Fibroblast of lung (primary cell): Measurements from ENCODE around the gene JAZF1. TPM values are rescaled to one million over a fixed set of nuclear protein-coding genes. Genes with fewer than 3 reads are reported as not detected.

Experiments
- DNase-seq, 2 donors: peaks; one replicate each; pipeline versions ENCODE4 v3.0.0 to v3.0.0-alpha.2; 2010; ENCODE audit warnings: low read depth in 2 of 2
- H2AFZ ChIP-seq: 2 replicates; pipeline ENCODE4 v1.5.1; 2012; ENCODE audit warnings: low read length, control low read depth, inconsistent platforms
- H3K27ac ChIP-seq: 2 replicates; pipeline ENCODE4 v1.5.1; 2011; ENCODE audit warnings: low read length, control low read depth; ENCODE audit not compliant: insufficient read depth
- H3K27me3 ChIP-seq: 2 replicates; pipeline ENCODE4 v1.5.1; 2011; ENCODE audit warnings: mild to moderate bottlenecking, low read length; ENCODE audit not compliant: control insufficient read depth, insufficient read depth
- H3K36me3 ChIP-seq: 2 replicates; pipeline ENCODE4 v1.5.1; 2011; ENCODE audit warnings: low read length; ENCODE audit not compliant: control insufficient read depth, insufficient read depth
- H3K4me1 ChIP-seq: 2 replicates; pipeline ENCODE4 v1.5.1; 2011; ENCODE audit warnings: low read length; ENCODE audit not compliant: control insufficient read depth, insufficient read depth; ENCODE audit errors: extremely low read depth
- H3K4me2 ChIP-seq: 2 replicates; pipeline ENCODE4 v1.5.1; 2011; ENCODE audit warnings: low read length, control low read depth; ENCODE audit not compliant: insufficient read depth; ENCODE audit errors: extremely low read depth
- H3K4me3 ChIP-seq, 4 experiments: fragments of 200-600 bp in 1 of 4; sonication (generic) in 1 of 4; replicated peaks in 1 of 4; 2 replicates each; pipeline ENCODE4 v1.5.1; 2011 to 2016; ENCODE audit warnings: low read length in 4 of 4, low read depth in 3 of 4, mild to moderate bottlenecking in 3 of 4, control low read depth in 2 of 4, inconsistent platforms in 1 of 4, mixed read lengths in 1 of 4; ENCODE audit not compliant: insufficient read depth in 1 of 4; ENCODE audit errors: control extremely low read depth in 1 of 4
- H3K79me2 ChIP-seq: 2 replicates; pipeline ENCODE4 v1.5.1; 2012; ENCODE audit warnings: mild to moderate bottlenecking, low read length, inconsistent platforms; ENCODE audit not compliant: control insufficient read depth, insufficient read depth
- H3K9ac ChIP-seq: 2 replicates; pipeline ENCODE4 v1.5.1; 2011; ENCODE audit warnings: mild to moderate bottlenecking, low read length, control low read depth; ENCODE audit not compliant: insufficient read depth
- H3K9me3 ChIP-seq: 2 replicates; pipeline ENCODE4 v1.5.1; 2012; ENCODE audit warnings: low read depth, low read length; ENCODE audit not compliant: control insufficient read depth, insufficient read depth
- H4K20me1 ChIP-seq: 2 replicates; pipeline ENCODE4 v1.5.1; 2011; ENCODE audit warnings: low read length; ENCODE audit not compliant: control insufficient read depth, insufficient read depth; ENCODE audit errors: extremely low read depth
- EZH2 ChIP-seq: IDR thresholded peaks from 2 replicates; pipeline ENCODE4 v1.5.1; 2012; ENCODE audit warnings: low read length, control low read depth, mild to moderate bottlenecking; ENCODE audit errors: missing control alignments
- polyA plus RNA-seq, 2 donors: library from polyadenylated mRNA; depleted of rRNA in 1 of 2; stranded (reverse) in 1 of 2; unstranded in 1 of 2; fragments of >200 nt; gene quantifications; 2 replicates each; pipeline ENCODE4 v1.2.1, GENCODE V29; 2011 to 2012; ENCODE audit warnings: missing spikeins in 1 of 2
- total RNA-seq: library from RNA; depleted of rRNA; stranded (reverse); fragments of >200 nt; gene quantifications from 2 replicates; pipeline ENCODE4 v1.2.1, GENCODE V29; 2014
- TF ChIP-seq, protein P1 (sequence below), 2 donors: IDR thresholded peaks in 1 of 2; conservative IDR thresholded peaks in 1 of 2; 1 replicate in 1 of 2; 2 replicates in 1 of 2; pipeline ENCODE4 v1.5.1; 2011 to 2012; ENCODE audit warnings: low read length in 2 of 2, control low read depth in 1 of 2, inconsistent platforms in 1 of 2, low read depth in 1 of 2, mild to moderate bottlenecking in 1 of 2

Gene JAZF1
- total and polyA plus RNA-seq, 2 donors (not counting 1 experiment from before 2014, with no cell fraction given), result 9.1 to 9.3 TPM

DNA sequence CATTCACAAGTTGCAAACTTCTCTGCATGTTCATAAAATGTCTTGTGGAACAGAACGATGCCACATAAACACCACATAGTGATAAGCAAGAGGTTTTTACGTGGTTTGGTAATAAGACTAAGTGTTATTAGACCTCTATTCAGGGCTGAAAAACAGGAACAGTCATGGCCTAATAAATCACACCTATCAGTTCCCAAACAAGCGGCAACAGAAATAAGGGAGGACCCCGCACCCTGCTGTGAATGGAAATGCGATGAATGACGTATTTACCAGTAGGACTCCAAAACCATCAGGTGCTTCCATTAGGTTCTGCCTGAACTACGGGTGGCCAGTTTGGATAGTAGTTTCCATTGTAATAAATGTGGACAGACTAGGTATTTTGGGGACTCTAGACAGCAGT lies 311.5 kb downstream of the JAZF1 start:
- no peaks in the 10 kb centered on the region for H3K9me3 ChIP-seq
- H3K36me3 ChIP-seq, result no peaks in the 10 kb centered on the region
- no peak overlapping the region for H3K4me3 ChIP-seq
- TF ChIP-seq EZH2, result no peak
- TF ChIP-seq, protein P1, sequence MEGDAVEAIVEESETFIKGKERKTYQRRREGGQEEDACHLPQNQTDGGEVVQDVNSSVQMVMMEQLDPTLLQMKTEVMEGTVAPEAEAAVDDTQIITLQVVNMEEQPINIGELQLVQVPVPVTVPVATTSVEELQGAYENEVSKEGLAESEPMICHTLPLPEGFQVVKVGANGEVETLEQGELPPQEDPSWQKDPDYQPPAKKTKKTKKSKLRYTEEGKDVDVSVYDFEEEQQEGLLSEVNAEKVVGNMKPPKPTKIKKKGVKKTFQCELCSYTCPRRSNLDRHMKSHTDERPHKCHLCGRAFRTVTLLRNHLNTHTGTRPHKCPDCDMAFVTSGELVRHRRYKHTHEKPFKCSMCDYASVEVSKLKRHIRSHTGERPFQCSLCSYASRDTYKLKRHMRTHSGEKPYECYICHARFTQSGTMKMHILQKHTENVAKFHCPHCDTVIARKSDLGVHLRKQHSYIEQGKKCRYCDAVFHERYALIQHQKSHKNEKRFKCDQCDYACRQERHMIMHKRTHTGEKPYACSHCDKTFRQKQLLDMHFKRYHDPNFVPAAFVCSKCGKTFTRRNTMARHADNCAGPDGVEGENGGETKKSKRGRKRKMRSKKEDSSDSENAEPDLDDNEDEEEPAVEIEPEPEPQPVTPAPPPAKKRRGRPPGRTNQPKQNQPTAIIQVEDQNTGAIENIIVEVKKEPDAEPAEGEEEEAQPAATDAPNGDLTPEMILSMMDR (conservative IDR thresholded peaks at IDR 0.05 in 1 of 2, IDR thresholded peaks at IDR 0.05 in 1 of 2; ENCODE audit: low read depth in 1 of 2, low read length in 2 of 2), result no peak
- H2AFZ ChIP-seq, result no peak overlapping the region
- no peaks in the 10 kb centered on the region for H4K20me1 ChIP-seq
- no peaks in the 10 kb centered on the region for H3K79me2 ChIP-seq
- H3K4me1 ChIP-seq, result peaks cover 2% of the 10 kb centered on the region
- no peak overlapping the region for H3K27ac ChIP-seq
- H3K27me3 ChIP-seq, result no peaks in the 10 kb centered on the region
- no peak overlapping the region for H3K9ac ChIP-seq
- no peak overlapping the region for H3K4me2 ChIP-seq
- DNase-seq, result no peak

DNA sequence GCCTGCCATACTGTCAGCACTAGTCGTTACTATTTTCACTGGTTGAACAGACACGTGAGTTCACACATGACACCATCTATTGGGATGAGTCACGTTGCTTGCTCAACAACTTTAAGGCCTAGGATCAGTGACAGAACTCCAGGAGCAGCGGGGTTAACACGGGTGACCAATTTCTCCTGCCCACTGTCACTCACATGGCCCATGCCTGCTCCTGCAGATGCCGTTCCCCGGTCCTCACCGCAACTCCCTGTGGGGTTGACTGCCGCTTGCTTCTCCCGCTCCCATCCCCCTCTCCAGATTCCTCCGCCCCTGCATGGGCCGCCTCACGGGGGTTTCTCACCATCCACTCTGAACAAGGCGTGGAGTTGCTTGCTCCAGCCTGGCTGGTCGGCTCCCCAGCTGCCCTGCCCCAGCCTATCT lies 312.5 kb downstream of the JAZF1 start:
- TF ChIP-seq EZH2, result no peak
- TF ChIP-seq, protein P1 (conservative IDR thresholded peaks at IDR 0.05 in 1 of 2, IDR thresholded peaks at IDR 0.05 in 1 of 2; ENCODE audit: low read depth in 1 of 2, low read length in 2 of 2), result no peak
- DNase-seq, result peak in 1 of 2 donors; percentile 14
- H3K27me3 ChIP-seq, result no peaks in the 10 kb centered on the region

DNA sequence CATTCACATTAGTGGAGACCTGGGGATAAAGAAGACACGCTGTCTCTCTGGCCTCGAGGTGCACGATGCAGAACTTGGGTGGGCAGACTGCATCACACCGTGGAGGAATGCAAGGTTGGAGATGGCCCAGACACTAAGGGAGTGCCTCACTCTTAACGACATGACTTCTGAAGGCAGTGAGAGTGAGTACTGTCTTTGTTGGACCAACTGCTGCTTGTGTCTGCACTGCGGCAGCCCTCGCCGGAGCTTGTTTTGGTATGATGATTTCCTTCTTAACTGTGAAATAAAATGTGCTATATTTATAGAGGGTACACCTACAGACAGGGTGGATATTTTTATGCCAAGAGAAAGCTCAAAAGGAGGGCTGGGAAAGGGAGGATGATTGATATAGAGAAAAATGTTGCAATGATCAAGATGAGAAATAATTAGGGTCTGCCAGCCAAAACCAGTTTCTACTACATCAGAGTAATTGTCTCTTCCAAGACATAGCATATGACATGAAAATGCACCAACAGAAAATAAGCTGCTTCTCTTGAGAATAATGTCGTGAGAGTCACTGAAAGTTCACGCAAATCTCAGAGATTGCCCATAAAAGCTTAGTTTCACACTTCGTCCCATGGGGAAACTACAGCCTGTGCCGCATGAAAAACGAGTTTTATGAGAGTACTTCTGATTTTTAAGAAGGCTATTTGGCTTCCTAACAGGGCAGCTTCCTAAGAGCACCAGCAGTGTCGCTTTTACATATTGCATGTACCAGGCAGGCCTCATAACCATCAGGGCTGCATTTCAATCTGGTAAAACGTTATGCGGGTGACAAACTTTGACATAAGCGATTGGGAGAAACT lies 313.5 kb downstream of the JAZF1 start:
- H3K4me3 ChIP-seq, result no peak overlapping the region
- no peaks in the 10 kb centered on the region for H3K4me1 ChIP-seq
- H3K9me3 ChIP-seq, result no peaks in the 10 kb centered on the region
- no peaks in the 10 kb centered on the region for H3K27me3 ChIP-seq
- H3K4me2 ChIP-seq, result no peak overlapping the region
- H3K36me3 ChIP-seq, result no peaks in the 10 kb centered on the region
- no peak for DNase-seq
- H3K27ac ChIP-seq, result no peak overlapping the region
- TF ChIP-seq EZH2, result no peak
- TF ChIP-seq, protein P1 (conservative IDR thresholded peaks at IDR 0.05 in 1 of 2, IDR thresholded peaks at IDR 0.05 in 1 of 2; ENCODE audit: low read depth in 1 of 2, low read length in 2 of 2), result no peak
- H3K9ac ChIP-seq, result no peak overlapping the region
- H4K20me1 ChIP-seq, result no peaks in the 10 kb centered on the region
- no peak overlapping the region for H2AFZ ChIP-seq
- no peaks in the 10 kb centered on the region for H3K79me2 ChIP-seq

More for the DNA sequence above, 312.5 kb downstream of the JAZF1 start:
- no peaks in the 10 kb centered on the region for H4K20me1 ChIP-seq
- H3K36me3 ChIP-seq, result no peaks in the 10 kb centered on the region
- no peaks in the 10 kb centered on the region for H3K4me1 ChIP-seq
- H3K4me2 ChIP-seq, result no peak overlapping the region
- H3K79me2 ChIP-seq, result no peaks in the 10 kb centered on the region
- no peak overlapping the region for H3K4me3 ChIP-seq
- H3K27ac ChIP-seq, result no peak overlapping the region
- no peak overlapping the region for H2AFZ ChIP-seq
- no peaks in the 10 kb centered on the region for H3K9me3 ChIP-seq
- no peak overlapping the region for H3K9ac ChIP-seq
